LNCaP clone FGC (cell line): Measurements from ENCODE around the gene MS4A7.

Experiments
- DNase-seq: peaks from one replicate; pipeline ENCODE4 v3.0.0-alpha.2; 2011; ENCODE audit warnings: low read depth
- H3K4me3 ChIP-seq: 2 replicates; pipeline ENCODE4 v1.5.1; 2011; ENCODE audit warnings: mild to moderate bottlenecking, low read depth, low read length, control low read depth
- CTCF ChIP-seq: IDR thresholded peaks from 2 replicates; pipeline ENCODE4 v1.5.1; 2012; ENCODE audit warnings: mild to moderate bottlenecking; ENCODE audit not compliant: control insufficient read depth, insufficient read depth; ENCODE audit errors: extremely low read depth

The MS4A7 gene

DNA sequence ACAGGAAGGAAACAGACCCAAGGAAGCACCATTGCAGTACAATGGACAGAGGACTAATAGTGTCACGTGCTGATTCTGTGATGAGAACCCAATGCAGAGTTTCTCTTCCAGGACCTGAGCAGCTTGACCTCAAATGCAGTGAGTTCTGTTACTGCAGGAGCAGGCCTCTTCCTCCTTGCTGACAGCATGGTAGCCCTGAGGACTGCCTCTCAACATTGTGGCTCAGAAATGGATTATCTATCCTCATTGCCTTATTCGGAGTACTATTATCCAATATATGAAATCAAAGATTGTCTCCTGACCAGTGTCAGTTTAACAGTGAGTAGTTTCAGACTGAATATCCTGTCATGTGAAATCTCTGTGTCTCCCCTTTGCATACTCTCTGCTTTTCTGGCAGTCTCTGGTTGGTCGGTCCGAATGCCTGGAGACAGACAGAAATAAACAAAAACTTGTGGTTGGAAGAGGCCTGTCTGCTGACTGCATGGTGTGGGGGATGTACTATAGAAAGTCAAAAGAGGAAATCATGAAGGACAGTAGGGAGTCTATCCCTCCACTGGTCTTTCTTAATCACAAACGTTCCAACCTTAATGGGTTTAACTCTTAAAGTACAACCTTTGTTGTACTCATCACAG is 11.1 kb downstream of the MS4A7 start:
- no peak for TF ChIP-seq CTCF
- DNase-seq: no peak
- no peak overlapping the region for H3K4me3 ChIP-seq

GRCh38 chr11:60390419-60390818 is 12.1 kb downstream of the MS4A7 start:
- no peak for DNase-seq
- TF ChIP-seq CTCF: no peak
- H3K4me3 ChIP-seq: no peak overlapping the region

DNA sequence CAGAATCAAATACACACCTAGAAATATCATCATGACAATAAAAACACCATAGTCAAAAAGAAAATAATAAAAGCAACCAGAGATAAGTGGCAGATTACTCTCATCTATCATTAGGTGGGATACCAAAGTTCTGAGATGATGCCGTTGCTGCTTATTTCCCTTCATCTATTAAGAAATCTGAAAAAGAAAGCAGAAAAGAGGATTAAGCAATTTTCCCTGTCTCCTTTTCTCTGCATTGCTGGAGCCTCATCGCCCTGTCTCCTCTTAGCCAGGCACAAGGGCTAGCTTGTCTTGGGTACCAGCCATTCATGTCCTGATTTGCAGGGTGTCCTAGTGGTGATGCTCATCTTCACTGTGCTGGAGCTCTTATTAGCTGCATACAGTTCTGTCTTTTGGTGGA is 14.0 kb downstream of the MS4A7 start:
- DNase-seq: no peak
- H3K4me3 ChIP-seq: no peak overlapping the region
- no peak for TF ChIP-seq CTCF

- no peak for DNase-seq
- TF ChIP-seq CTCF: no peak
- H3K4me3 ChIP-seq: no peak overlapping the region
Observed at GRCh38 chr11:60393016-60393415, 14.7 kb downstream of the MS4A7 start.

DNA sequence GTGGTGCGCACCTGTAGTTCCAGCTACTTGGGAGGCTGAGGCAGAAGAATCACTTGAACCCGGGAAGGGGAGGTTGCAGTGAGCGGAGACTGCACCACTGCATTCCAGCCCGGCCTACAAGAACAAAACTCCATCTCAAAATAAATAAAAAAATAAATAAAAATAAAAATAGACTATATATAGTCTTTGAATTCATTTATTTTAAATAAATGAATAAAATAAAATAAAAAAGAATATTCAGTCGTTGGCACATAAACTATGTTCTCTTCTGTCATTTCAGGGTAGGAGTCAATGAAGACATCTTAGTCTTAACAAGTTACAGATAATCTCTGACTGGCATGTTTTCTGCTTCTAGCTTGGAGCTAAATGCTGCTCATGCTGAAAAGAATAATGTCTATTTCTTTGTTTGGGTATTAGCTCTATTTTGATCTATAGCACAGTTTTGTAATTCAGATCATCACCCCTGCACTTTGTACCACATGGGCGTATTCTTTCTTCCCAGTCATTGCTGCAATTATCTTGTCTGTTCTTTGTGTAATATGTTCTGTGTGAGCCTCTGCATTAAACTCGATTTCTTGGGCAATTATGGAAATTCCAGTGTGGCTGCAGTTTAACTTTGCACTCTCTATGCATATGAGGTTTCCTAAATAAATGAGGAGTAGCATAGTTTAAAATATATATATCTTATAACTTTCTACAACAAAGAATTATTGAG is 16.5 kb downstream of the MS4A7 start:
- no peak overlapping the region for H3K4me3 ChIP-seq
- TF ChIP-seq CTCF: no peak
- DNase-seq: no peak

GRCh38 chr11:60396382-60396781 is 18.1 kb downstream of the MS4A7 start, which contains the start of gene MS4A14:
Gene MS4A14 (plus strand): TSS chr11:60396459. CDS start chr11:60396579, 120 bp downstream.
- TF ChIP-seq CTCF: no peak
- no peak for DNase-seq
- H3K4me3 ChIP-seq: no peak within 1 kb of the TSS

DNA sequence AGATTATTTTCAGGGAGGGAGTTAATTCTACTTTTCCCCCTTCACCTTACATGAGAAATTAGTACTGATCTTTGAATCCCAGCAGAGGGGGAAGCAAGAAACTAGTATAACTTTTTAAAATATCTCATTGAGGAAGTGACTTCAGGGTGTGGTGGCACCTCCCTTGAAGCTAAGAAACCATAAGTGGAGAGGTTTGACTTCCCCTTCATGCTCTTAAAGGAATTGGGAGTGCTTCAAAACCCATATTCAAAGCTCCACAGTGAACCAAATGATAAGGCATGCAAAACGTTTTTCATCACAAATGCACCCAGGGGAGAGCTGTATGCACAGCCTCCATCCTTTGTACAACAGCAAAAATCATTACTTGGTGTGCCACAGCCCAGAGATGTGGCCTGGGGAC is 18.5 kb downstream of the MS4A7 start:
- no peak overlapping the region for H3K4me3 ChIP-seq
- DNase-seq: no peak
- no peak for TF ChIP-seq CTCF
